GM12878 (cell line): ENCODE measurements around the gene TSHZ2. TPM values are rescaled to one million over a fixed set of nuclear protein-coding genes. Genes with fewer than 3 reads are reported as not detected.

Experiments used
- ATAC-seq: fragments of 200-7000 bp; cut with Tn5 transposase; 3 replicates; pipeline ENCODE4 v1.9.1; 2020; ENCODE audit warnings: mild to moderate bottlenecking, moderate library complexity
- BruUV-seq: library from RNA; stranded (reverse); fragments of 400-500 nt; replicated peaks from 2 replicates; lab custom pipeline; 2021; lab: Mats Ljungman, UMichigan
- CTCF ChIA-PET: fragments of 300-600 bp; sonication (Branson Sonifier 250); formaldehyde crosslinking; extraction: SDS; loops from one replicate; lab custom pipeline; 2021; ENCODE audit warnings: inconsistent platforms; lab: Yijun Ruan, JAX
- POLR2A ChIA-PET: fragments of 350-600 bp; formaldehyde crosslinking; extraction: SDS; loops from one replicate; lab custom pipeline; 2021; ENCODE audit warnings: inconsistent platforms; lab: Charles Lee
- RAD21 ChIA-PET: fragments of 300-600 bp; sonication (Branson Sonifier 250); formaldehyde crosslinking; loops from one replicate; lab custom pipeline; 2023; ENCODE audit warnings: antibody characterized with exemption; ENCODE audit not compliant: unreplicated experiment; lab: Charles Lee
- SMC1A ChIA-PET: fragments of 300-600 bp; sonication (Branson Sonifier 250); formaldehyde crosslinking; loops from one replicate; lab custom pipeline; 2023; ENCODE audit not compliant: unreplicated experiment, uncharacterized antibody; lab: Charles Lee
- DNase-seq: peaks from one replicate; pipeline ENCODE4 v3.0.0-alpha.2; 2011; ENCODE audit warnings: low read depth, low spot score
- FAIRE-seq: peaks from 3 replicates; lab custom pipeline; 2011; peaks lifted over from hg19 to GRCh38; lab: Jason Lieb, UNC
- H2AFZ ChIP-seq: 2 replicates; pipeline ENCODE4 v1.6.0; 2011; ENCODE audit warnings: low read depth, low read length, control low read depth; ENCODE audit not compliant: control insufficient read depth
- H3K27ac ChIP-seq: 2 replicates; pipeline ENCODE4 v1.5.1; 2011; ENCODE audit warnings: control low read depth; ENCODE audit not compliant: control insufficient read depth, insufficient read depth
- H3K27me3 ChIP-seq, 2 experiments: replicated peaks in 1 of 2; 2 replicates each; pipeline versions ENCODE4 v1.6.0 to v1.6.1; 2011; ENCODE audit warnings: low read length in 1 of 2; ENCODE audit not compliant: control insufficient read depth in 2 of 2, insufficient read depth in 2 of 2
- H3K36me3 ChIP-seq, 2 experiments: 2 replicates each; pipeline ENCODE4 v1.5.1; 2011; ENCODE audit warnings: low read length in 1 of 2; ENCODE audit not compliant: control insufficient read depth in 2 of 2, insufficient read depth in 2 of 2
- H3K4me1 ChIP-seq: 2 replicates; pipeline ENCODE4 v1.6.1; 2011; ENCODE audit warnings: mild to moderate bottlenecking, low read length, moderate library complexity, mixed read lengths; ENCODE audit not compliant: control insufficient read depth, insufficient read depth
- H3K4me2 ChIP-seq: 2 replicates; pipeline ENCODE4 v1.6.0; 2011; ENCODE audit warnings: control low read depth; ENCODE audit not compliant: control insufficient read depth, insufficient read depth
- H3K4me3 ChIP-seq: fragments of 200-600 bp; sonication (generic); 2 replicates; pipeline ENCODE4 v1.5.1; 2016
- H3K79me2 ChIP-seq: 2 replicates; pipeline ENCODE4 v1.6.0; 2011; ENCODE audit warnings: low read length; ENCODE audit not compliant: control insufficient read depth, insufficient read depth
- H3K9ac ChIP-seq: 2 replicates; pipeline ENCODE4 v1.8.0; 2011; ENCODE audit warnings: low read length, control low read depth, mixed read lengths; ENCODE audit not compliant: control insufficient read depth, insufficient read depth
- H3K9me3 ChIP-seq: replicated peaks from 3 replicates; pipeline ENCODE4 v1.5.1; 2011; ENCODE audit warnings: mild to moderate bottlenecking, low read length; ENCODE audit not compliant: control insufficient read depth, insufficient read depth
- H4K20me1 ChIP-seq: 2 replicates; pipeline ENCODE4 v1.6.0; 2011; ENCODE audit not compliant: control insufficient read depth, insufficient read depth
- ATF7 ChIP-seq: fragments of 450-650 bp; IDR thresholded peaks from 2 replicates; pipeline ENCODE4 v1.6.1; 2016; ENCODE audit warnings: low read depth, mild to moderate bottlenecking
- BACH1 ChIP-seq: fragments of 450-650 bp; IDR thresholded peaks from 2 replicates; pipeline ENCODE4 v1.6.1; 2017; ENCODE audit warnings: mild to moderate bottlenecking, borderline replicate concordance
- BHLHE40 ChIP-seq, 2 experiments: fragments of 450-650 bp in 1 of 2; IDR thresholded peaks; 2 replicates each; pipeline ENCODE4 v1.6.1; 2011 to 2017; ENCODE audit warnings: low read depth in 2 of 2, borderline replicate concordance in 1 of 2, improper control_type of control experiment in 1 of 2, low read length in 1 of 2, mild to moderate bottlenecking in 1 of 2
- CTCF ChIP-seq, 3 experiments: IDR thresholded peaks in 2 of 3; conservative IDR thresholded peaks in 1 of 3; 2 replicates each; pipeline ENCODE4 v1.5.1; 2011; ENCODE audit warnings: low read depth in 3 of 3, low read length in 3 of 3, mild to moderate bottlenecking in 3 of 3, control low read depth in 2 of 3, moderate library complexity in 2 of 3, inconsistent platforms in 1 of 3, mixed read lengths in 1 of 3; ENCODE audit not compliant: control insufficient read depth in 2 of 3, insufficient read depth in 1 of 3; ENCODE audit errors: extremely low read depth in 1 of 3
- ESRRA ChIP-seq: IDR thresholded peaks from 2 replicates; pipeline ENCODE4 v1.6.1; 2012; ENCODE audit warnings: mild to moderate bottlenecking, low read length, improper control_type of control experiment
- IRF4 ChIP-seq: IDR thresholded peaks from 2 replicates; pipeline ENCODE4 v1.6.1; 2011; ENCODE audit warnings: low read depth, low read length
- KAT2A ChIP-seq: conservative IDR thresholded peaks from 2 replicates; pipeline ENCODE4 v1.6.1; 2011; ENCODE audit warnings: low read depth, low read length; ENCODE audit not compliant: control insufficient read depth
- LARP7 ChIP-seq: fragments of 450-650 bp; IDR thresholded peaks from 2 replicates; pipeline ENCODE4 v1.6.1; 2017; ENCODE audit warnings: mild to moderate bottlenecking
- RAD51 ChIP-seq: fragments of 450-650 bp; IDR thresholded peaks from 2 replicates; pipeline ENCODE4 v1.6.1; 2016; ENCODE audit warnings: moderate library complexity, mild to moderate bottlenecking, inconsistent platforms
- ZBTB11 ChIP-seq: fragments of 450-650 bp; formaldehyde crosslinking; IDR thresholded peaks from 2 replicates; pipeline ENCODE4 v1.5.0; 2022; ENCODE audit warnings: mild to moderate bottlenecking, missing genetic modification characterization
- ZNF207 ChIP-seq: fragments of 450-650 bp; IDR thresholded peaks from 2 replicates; pipeline ENCODE4 v1.6.1; 2014; ENCODE audit warnings: antibody characterized with exemption, mild to moderate bottlenecking, borderline replicate concordance
- WGBS: methylation state at CpG from one replicate; pipeline ENCODE4 v1.1.6; 2016; ENCODE audit warnings: low lambda C conversion rate; ENCODE audit not compliant: insufficient replicate concordance, insufficient coverage; ENCODE audit errors: missing lambda C conversion rate; 5-methylcytosine and 5-hydroxymethylcytosine counted together
- in situ Hi-C: fragments of 300-500 bp; cut with MboI; formaldehyde crosslinking; loops from 9 replicates; pipeline ENCODE4 v1.14.3; 2018; ENCODE audit warnings: mixed read lengths
- intact Hi-C: fragments of 100-400 bp; cut with micrococcal nuclease; formaldehyde crosslinking; loops from one replicate; pipeline ENCODE4 v1.14.2; 2022; ENCODE audit not compliant: unreplicated experiment
- polyA plus RNA-seq, 11 experiments: library from polyadenylated mRNA; depleted of rRNA in 4 of 11; unstranded in 6 of 11; stranded (reverse) in 5 of 11; fragments of >200 nt; fragmentation: Nextera tagmentation in 4 of 11; fragmentation: Illumina TruSeq in 1 of 11; extraction: Ambion mirVana in 4 of 11; extraction: Trizol in 1 of 11; gene quantifications; 1 replicate in 1 of 11; 2 replicates in 10 of 11; pipeline versions ENCODE4 v1.2.1 to v1.2.3, GENCODE V29; 2011 to 2016; ENCODE audit warnings: inconsistent platforms in 2 of 11, missing spikeins in 2 of 11, low read depth in 1 of 11
- total RNA-seq, 4 experiments: library from RNA; depleted of rRNA in 3 of 4; stranded (reverse); fragments of >200 nt in 3 of 4; fragmentation: Illumina TruSeq in 1 of 4; extraction: Trizol in 1 of 4; gene quantifications; 2 replicates each; pipeline versions ENCODE4 v1.2.1 to v1.2.3, GENCODE V29; 2013 to 2021
- TF ChIP-seq, protein P1 (sequence below): fragments of 150-350 bp; IDR thresholded peaks from 2 replicates; pipeline ENCODE4 v1.6.1; 2014; ENCODE audit warnings: mild to moderate bottlenecking, low read depth, low read length

The TSHZ2 gene
- total and polyA plus RNA-seq, 10 of the 15 experiments (the other 5 are each of a cell fraction or from before 2014, with no cell fraction given), result 0.01 to 0.86 (median 0.13) TPM; not detected in 2

DNA sequence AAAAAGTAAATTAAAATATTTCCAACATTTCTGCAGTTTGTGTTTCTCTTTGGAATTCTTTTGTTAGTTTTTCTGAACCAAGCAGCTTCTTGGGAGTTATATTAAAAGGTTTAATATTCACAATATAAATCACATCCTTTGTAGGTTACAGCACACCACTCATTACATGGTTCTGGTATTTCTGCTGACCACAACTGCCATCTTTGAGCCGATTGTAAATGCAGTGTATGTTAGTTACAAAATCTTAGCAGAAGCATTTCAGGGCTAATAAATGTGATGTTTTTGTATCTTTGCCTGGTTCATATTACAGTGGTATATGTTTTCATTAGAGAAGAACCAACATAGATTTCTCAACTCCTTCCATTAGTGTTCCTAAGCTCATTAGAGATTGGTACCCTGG lies 19.1 kb upstream of the TSHZ2 start:
- Histone ChIP-seq H2AFZ (no peak overlapping the region), H3K27ac (no peak overlapping the region), H3K79me2 (no peaks in the 10 kb centered on the region), H3K4me1 (no peaks in the 10 kb centered on the region), H3K9ac (no peak overlapping the region), H3K27me3 (no peaks in the 10 kb centered on the region), H4K20me1 (no peaks in the 10 kb centered on the region), H3K9me3 (no peaks in the 10 kb centered on the region), H3K4me2 (no peak overlapping the region), H3K4me3 (no peak overlapping the region), H3K36me3 (no peaks in the 10 kb centered on the region)
- RAD21 ChIA-PET, result no interaction called here
- no TSS peak for BruUV-seq
- SMC1A ChIA-PET, result interaction anchor here (0.7 kb wide), 2 partner anchors 11 to 21 kb away, joined by 3 read pairs; no protein-coding TSS in a partner anchor
- WGBS, result 0% methylated on average over 1 of the region's 1 CpG
- TF ChIP-seq, protein P1, sequence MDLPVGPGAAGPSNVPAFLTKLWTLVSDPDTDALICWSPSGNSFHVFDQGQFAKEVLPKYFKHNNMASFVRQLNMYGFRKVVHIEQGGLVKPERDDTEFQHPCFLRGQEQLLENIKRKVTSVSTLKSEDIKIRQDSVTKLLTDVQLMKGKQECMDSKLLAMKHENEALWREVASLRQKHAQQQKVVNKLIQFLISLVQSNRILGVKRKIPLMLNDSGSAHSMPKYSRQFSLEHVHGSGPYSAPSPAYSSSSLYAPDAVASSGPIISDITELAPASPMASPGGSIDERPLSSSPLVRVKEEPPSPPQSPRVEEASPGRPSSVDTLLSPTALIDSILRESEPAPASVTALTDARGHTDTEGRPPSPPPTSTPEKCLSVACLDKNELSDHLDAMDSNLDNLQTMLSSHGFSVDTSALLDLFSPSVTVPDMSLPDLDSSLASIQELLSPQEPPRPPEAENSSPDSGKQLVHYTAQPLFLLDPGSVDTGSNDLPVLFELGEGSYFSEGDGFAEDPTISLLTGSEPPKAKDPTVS, result no peak
- TF ChIP-seq KAT2A, result no peak
- TF ChIP-seq RAD51, result no peak
- no peak for TF ChIP-seq BHLHE40 (IDR thresholded peaks at IDR 0.05; ENCODE audit: borderline replicate concordance in 1 of 2, low read depth in 2 of 2, low read length in 1 of 2)
- TF ChIP-seq ZBTB11, result no peak
- TF ChIP-seq CTCF (IDR thresholded peaks at IDR 0.05 in 2 of 3, conservative IDR thresholded peaks at IDR 0.05 in 1 of 3; ENCODE audit: control insufficient read depth in 2 of 3, extremely low read depth in 1 of 3, insufficient read depth in 1 of 3, low read depth in 3 of 3, low read length in 3 of 3), result no peak
- no peak for TF ChIP-seq ESRRA
- no peak for TF ChIP-seq BACH1
- no peak for TF ChIP-seq ZNF207
- TF ChIP-seq ATF7, result no peak
- TF ChIP-seq LARP7, result no peak
- no peak for TF ChIP-seq IRF4
- ATAC-seq, result no peak
- in situ Hi-C loops, result no loop called here
- DNase-seq, result no peak
- intact Hi-C loops, result no loop called here
- FAIRE-seq, result no peak
- CTCF ChIA-PET, result interaction anchor here (1.1 to 1.4 kb wide), 2 partner anchors 10 to 188 kb away, joined by 3 to 4 read pairs; no protein-coding TSS in a partner anchor
- POLR2A ChIA-PET, result no interaction called here
